Measurements from ENCODE around the gene KLHL40. TPM values are rescaled to one million over a fixed set of nuclear protein-coding genes. Genes with fewer than 3 reads are reported as not detected.

The KLHL40 gene
- total and polyA plus RNA-seq, 11 donors, result 0.19 to 6.8 (median 0.73) TPM; not detected in 1

- Histone ChIP-seq H3K4me1 (peaks cover 0 to 30% (median 10%) of the 10 kb centered on the region in 12 donors), H3K9me3 (peaks cover 0 to 6% (median 0%) of the 10 kb centered on the region in 12 donors), H3K27ac (peak overlapping the region; percentile 41 to 89 (median 74)), H3K4me3 (no peak overlapping the region), H3K27me3 (no peaks in the 10 kb centered on the region), H3K36me3 (no peaks in the 10 kb centered on the region)
- intact Hi-C loops (cut with DNase I), result no loop called here
- ATAC-seq, result peak; percentile 25 to 89 (median 63)
- peak in 3 of 5 donors; percentile 37 to 68 (median 48) for DNase-seq
- no peak for TF ChIP-seq CTCF (IDR thresholded peaks at IDR 0.05)
- TF ChIP-seq POLR2A (IDR thresholded peaks at IDR 0.05), result no peak
- WGBS, 4 donors, result 49 to 60% (median 56%) methylated on average over 6 of the region's 6 CpGs
Observed at GRCh38 chr3:42729404-42730145, 44.2 kb downstream of the KLHL40 start.

- Histone ChIP-seq H3K27ac (peak overlapping the region; percentile 41 to 89 (median 74)), H3K36me3 (no peaks in the 10 kb centered on the region), H3K27me3 (no peaks in the 10 kb centered on the region), H3K4me3 (no peak overlapping the region), H3K4me1 (peaks cover 0 to 30% (median 10%) of the 10 kb centered on the region in 12 donors), H3K9me3 (peaks cover 0 to 6% (median 0%) of the 10 kb centered on the region in 12 donors)
- ATAC-seq, result peak in 1 of 4 donors; percentile 34
- intact Hi-C loops (cut with DNase I), result no loop called here
- WGBS, 4 donors, result 49 to 71% (median 64%) methylated on average over 10 to 11 of the region's 11 CpGs
- peak in 2 of 5 donors; percentile 48 to 65 for DNase-seq
- TF ChIP-seq CTCF (IDR thresholded peaks at IDR 0.05) (no peak), POLR2A (IDR thresholded peaks at IDR 0.05) (no peak)
Observed at GRCh38 chr3:42730294-42730693, 45.0 kb downstream of the KLHL40 start.

- Histone ChIP-seq H3K27me3 (no peaks in the 10 kb centered on the region), H3K9me3 (peaks cover 0 to 6% (median 0%) of the 10 kb centered on the region in 12 donors), H3K36me3 (no peaks in the 10 kb centered on the region), H3K27ac (peak overlapping the region; percentile 41 to 89 (median 74)), H3K4me1 (peaks cover 0 to 30% (median 10%) of the 10 kb centered on the region in 12 donors), H3K4me3 (no peak overlapping the region)
- TF ChIP-seq CTCF (IDR thresholded peaks at IDR 0.05) (no peak), POLR2A (IDR thresholded peaks at IDR 0.05) (no peak)
- DNase-seq, result peak in 1 of 5 donors; percentile 42
- intact Hi-C loops (cut with DNase I), result no loop called here
- WGBS, 4 donors, result 90 to 96% (median 91%) methylated on average over 2 to 3 of the region's 3 CpGs
- ATAC-seq, result no peak
Observed at GRCh38 chr3:42730706-42731420, 45.5 kb downstream of the KLHL40 start.

Measured in heart left ventricle (tissue), 16 donors.